ENCODE results near the gene SLC38A11. TPM values are rescaled to one million over a fixed set of nuclear protein-coding genes. Genes with fewer than 3 reads are reported as not detected.

Gene SLC38A11
- total and polyA plus RNA-seq, 2 of the 13 experiments (the other 11 are each of a cell fraction or from before 2014, with no cell fraction given) = 14.0 to 14.3 TPM

GRCh38 chr2:164933671-164934189 is 21.6 kb downstream of the SLC38A11 start (continued):
- peak; percentile 84 for TF ChIP-seq RERE (CRISPR knock-in tag; IDR thresholded peaks at IDR 0.05; ENCODE audit: low read depth)
- TF ChIP-seq, protein P1, sequence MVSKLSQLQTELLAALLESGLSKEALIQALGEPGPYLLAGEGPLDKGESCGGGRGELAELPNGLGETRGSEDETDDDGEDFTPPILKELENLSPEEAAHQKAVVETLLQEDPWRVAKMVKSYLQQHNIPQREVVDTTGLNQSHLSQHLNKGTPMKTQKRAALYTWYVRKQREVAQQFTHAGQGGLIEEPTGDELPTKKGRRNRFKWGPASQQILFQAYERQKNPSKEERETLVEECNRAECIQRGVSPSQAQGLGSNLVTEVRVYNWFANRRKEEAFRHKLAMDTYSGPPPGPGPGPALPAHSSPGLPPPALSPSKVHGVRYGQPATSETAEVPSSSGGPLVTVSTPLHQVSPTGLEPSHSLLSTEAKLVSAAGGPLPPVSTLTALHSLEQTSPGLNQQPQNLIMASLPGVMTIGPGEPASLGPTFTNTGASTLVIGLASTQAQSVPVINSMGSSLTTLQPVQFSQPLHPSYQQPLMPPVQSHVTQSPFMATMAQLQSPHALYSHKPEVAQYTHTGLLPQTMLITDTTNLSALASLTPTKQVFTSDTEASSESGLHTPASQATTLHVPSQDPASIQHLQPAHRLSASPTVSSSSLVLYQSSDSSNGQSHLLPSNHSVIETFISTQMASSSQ (IDR thresholded peaks at IDR 0.05; ENCODE audit: low read depth) = peak; percentile 66
- TF ChIP-seq, protein P1 (CRISPR knock-in tag; IDR thresholded peaks at IDR 0.05; ENCODE audit: borderline replicate concordance) = peak; percentile 49; the same call in 1 of the 2 replicates
- TF ChIP-seq, protein P2, sequence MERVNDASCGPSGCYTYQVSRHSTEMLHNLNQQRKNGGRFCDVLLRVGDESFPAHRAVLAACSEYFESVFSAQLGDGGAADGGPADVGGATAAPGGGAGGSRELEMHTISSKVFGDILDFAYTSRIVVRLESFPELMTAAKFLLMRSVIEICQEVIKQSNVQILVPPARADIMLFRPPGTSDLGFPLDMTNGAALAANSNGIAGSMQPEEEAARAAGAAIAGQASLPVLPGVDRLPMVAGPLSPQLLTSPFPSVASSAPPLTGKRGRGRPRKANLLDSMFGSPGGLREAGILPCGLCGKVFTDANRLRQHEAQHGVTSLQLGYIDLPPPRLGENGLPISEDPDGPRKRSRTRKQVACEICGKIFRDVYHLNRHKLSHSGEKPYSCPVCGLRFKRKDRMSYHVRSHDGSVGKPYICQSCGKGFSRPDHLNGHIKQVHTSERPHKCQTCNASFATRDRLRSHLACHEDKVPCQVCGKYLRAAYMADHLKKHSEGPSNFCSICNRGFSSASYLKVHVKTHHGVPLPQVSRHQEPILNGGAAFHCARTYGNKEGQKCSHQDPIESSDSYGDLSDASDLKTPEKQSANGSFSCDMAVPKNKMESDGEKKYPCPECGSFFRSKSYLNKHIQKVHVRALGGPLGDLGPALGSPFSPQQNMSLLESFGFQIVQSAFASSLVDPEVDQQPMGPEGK (CRISPR knock-in tag; IDR thresholded peaks at IDR 0.05) = no peak
- TF ChIP-seq, protein P3, sequence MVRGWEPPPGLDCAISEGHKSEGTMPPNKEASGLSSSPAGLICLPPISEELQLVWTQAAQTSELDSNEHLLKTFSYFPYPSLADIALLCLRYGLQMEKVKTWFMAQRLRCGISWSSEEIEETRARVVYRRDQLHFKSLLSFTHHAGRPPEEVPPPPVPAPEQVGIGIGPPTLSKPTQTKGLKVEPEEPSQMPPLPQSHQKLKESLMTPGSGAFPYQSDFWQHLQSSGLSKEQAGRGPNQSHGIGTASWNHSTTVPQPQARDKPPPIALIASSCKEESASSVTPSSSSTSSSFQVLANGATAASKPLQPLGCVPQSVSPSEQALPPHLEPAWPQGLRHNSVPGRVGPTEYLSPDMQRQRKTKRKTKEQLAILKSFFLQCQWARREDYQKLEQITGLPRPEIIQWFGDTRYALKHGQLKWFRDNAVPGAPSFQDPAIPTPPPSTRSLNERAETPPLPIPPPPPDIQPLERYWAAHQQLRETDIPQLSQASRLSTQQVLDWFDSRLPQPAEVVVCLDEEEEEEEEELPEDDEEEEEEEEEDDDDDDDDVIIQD (CRISPR knock-in tag; IDR thresholded peaks at IDR 0.05; ENCODE audit: low read depth) = peak; percentile 15; the same call in 1 of the 2 replicates
- TF ChIP-seq, protein P4, sequence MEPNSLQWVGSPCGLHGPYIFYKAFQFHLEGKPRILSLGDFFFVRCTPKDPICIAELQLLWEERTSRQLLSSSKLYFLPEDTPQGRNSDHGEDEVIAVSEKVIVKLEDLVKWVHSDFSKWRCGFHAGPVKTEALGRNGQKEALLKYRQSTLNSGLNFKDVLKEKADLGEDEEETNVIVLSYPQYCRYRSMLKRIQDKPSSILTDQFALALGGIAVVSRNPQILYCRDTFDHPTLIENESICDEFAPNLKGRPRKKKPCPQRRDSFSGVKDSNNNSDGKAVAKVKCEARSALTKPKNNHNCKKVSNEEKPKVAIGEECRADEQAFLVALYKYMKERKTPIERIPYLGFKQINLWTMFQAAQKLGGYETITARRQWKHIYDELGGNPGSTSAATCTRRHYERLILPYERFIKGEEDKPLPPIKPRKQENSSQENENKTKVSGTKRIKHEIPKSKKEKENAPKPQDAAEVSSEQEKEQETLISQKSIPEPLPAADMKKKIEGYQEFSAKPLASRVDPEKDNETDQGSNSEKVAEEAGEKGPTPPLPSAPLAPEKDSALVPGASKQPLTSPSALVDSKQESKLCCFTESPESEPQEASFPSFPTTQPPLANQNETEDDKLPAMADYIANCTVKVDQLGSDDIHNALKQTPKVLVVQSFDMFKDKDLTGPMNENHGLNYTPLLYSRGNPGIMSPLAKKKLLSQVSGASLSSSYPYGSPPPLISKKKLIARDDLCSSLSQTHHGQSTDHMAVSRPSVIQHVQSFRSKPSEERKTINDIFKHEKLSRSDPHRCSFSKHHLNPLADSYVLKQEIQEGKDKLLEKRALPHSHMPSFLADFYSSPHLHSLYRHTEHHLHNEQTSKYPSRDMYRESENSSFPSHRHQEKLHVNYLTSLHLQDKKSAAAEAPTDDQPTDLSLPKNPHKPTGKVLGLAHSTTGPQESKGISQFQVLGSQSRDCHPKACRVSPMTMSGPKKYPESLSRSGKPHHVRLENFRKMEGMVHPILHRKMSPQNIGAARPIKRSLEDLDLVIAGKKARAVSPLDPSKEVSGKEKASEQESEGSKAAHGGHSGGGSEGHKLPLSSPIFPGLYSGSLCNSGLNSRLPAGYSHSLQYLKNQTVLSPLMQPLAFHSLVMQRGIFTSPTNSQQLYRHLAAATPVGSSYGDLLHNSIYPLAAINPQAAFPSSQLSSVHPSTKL (CRISPR knock-in tag; IDR thresholded peaks at IDR 0.05) = peak; percentile 87; the same call in 1 of the 2 replicates
- TF ChIP-seq, protein P5, sequence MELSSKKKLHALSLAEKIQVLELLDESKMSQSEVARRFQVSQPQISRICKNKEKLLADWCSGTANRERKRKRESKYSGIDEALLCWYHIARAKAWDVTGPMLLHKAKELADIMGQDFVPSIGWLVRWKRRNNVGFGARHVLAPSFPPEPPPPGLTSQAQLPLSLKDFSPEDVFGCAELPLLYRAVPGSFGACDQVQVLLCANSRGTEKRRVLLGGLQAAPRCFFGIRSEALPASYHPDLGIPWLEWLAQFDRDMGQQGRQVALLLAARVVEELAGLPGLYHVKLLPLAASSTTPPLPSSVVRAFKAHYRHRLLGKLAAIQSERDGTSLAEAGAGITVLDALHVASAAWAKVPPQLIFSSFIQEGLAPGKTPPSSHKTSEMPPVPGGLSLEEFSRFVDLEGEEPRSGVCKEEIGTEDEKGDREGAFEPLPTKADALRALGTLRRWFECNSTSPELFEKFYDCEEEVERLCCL (CRISPR knock-in tag; IDR thresholded peaks at IDR 0.05; ENCODE audit: borderline replicate concordance) = no peak
- TF ChIP-seq GATA4 (IDR thresholded peaks at IDR 0.05; ENCODE audit: borderline replicate concordance, low read depth) = peak; percentile 67; the same call in 1 of the 2 replicates
- TF ChIP-seq ELF1 (CRISPR knock-in tag; IDR thresholded peaks at IDR 0.05) = peak; percentile 60; the same call in 1 of the 2 replicates

All from HepG2 (cell line).